SK-N-SH (cell line): ENCODE data around the gene RBBP8. TPM values are rescaled to one million over a fixed set of nuclear protein-coding genes. Genes with fewer than 3 reads are reported as not detected.

ENCODE experiments used
- CTCF ChIA-PET: fragments of 300-600, 350-600 bp; formaldehyde crosslinking; extraction: SDS; loops from one replicate; lab custom pipeline; 2021; lab: Yijun Ruan, JAX
- POLR2A ChIA-PET: fragments of 350-600 bp; sonication (Branson Sonifier 250); formaldehyde crosslinking; extraction: SDS; loops from one replicate; lab custom pipeline; 2020; ENCODE audit warnings: antibody characterized with exemption, inconsistent platforms; lab: Yijun Ruan, JAX
- DNase-seq: peaks from one replicate; pipeline ENCODE4 v3.0.0; 2012
- H2AFZ ChIP-seq: fragments of 200-600 bp; sonication (generic); 2 replicates; pipeline ENCODE4 v1.8.1; 2016; ENCODE audit warnings: antibody characterized with exemption, mild to moderate bottlenecking, low read depth
- H3F3A ChIP-seq: fragments of 200-600 bp; sonication (generic); replicated peaks from 2 replicates; pipeline ENCODE3; 2016; ENCODE audit warnings: antibody characterized with exemption, mild to moderate bottlenecking; ENCODE audit not compliant: insufficient read depth
- H3K27ac ChIP-seq, 2 experiments: fragments of 200-500 bp in 1 of 2; fragments of 200-600 bp in 1 of 2; sonication (Bioruptor generic) in 1 of 2; sonication (generic), shearing (Covaris generic) in 1 of 2; 2 replicates each; pipeline versions ENCODE4 v1.5.1 to v1.6.1; 2014 to 2016; ENCODE audit warnings: low read depth in 2 of 2, inconsistent platforms in 1 of 2, low read length in 1 of 2, mild to moderate bottlenecking in 1 of 2, mixed read lengths in 1 of 2
- H3K27me3 ChIP-seq: fragments of 200-600 bp; sonication (generic), shearing (Covaris generic); 2 replicates; pipeline ENCODE4 v1.6.1; 2016; ENCODE audit warnings: mixed run types; ENCODE audit not compliant: insufficient read depth
- H3K36me3 ChIP-seq, 2 experiments: fragments of 200-500 bp in 1 of 2; fragments of 200-600 bp in 1 of 2; sonication (Bioruptor generic) in 1 of 2; sonication (generic) in 1 of 2; replicated peaks in 1 of 2; 2 replicates each; pipeline versions ENCODE3 to v1.5.1; 2014 to 2016; ENCODE audit warnings: low read length in 1 of 2, mild to moderate bottlenecking in 1 of 2; ENCODE audit not compliant: insufficient read depth in 2 of 2, control insufficient read depth in 1 of 2
- H3K4me1 ChIP-seq, 2 experiments: fragments of 200-500 bp in 1 of 2; fragments of 200-600 bp in 1 of 2; sonication (Bioruptor generic) in 1 of 2; sonication (generic), shearing (Covaris generic) in 1 of 2; 2 replicates each; pipeline versions ENCODE4 v1.5.1 to v1.6.1; 2014 to 2016; ENCODE audit warnings: low read depth in 1 of 2, low read length in 1 of 2, mixed run types in 1 of 2; ENCODE audit not compliant: insufficient read depth in 2 of 2, control insufficient read depth in 1 of 2
- H3K4me2 ChIP-seq: fragments of 200-600 bp; sonication (generic), shearing (Covaris generic); 2 replicates; pipeline ENCODE4 v1.6.1; 2017; ENCODE audit warnings: mixed run types
- H3K4me3 ChIP-seq, 2 experiments: fragments of 200-500 bp in 1 of 2; fragments of 200-600 bp in 1 of 2; sonication (Bioruptor generic) in 1 of 2; sonication (generic), shearing (Covaris generic) in 1 of 2; 2 replicates each; pipeline versions ENCODE4 v1.5.1 to v1.8.1; 2014 to 2016; ENCODE audit warnings: low read depth in 2 of 2, inconsistent platforms in 1 of 2, low read length in 1 of 2, mild to moderate bottlenecking in 1 of 2, mixed read lengths in 1 of 2, moderate library complexity in 1 of 2
- H3K79me2 ChIP-seq: fragments of 200-600 bp; sonication (generic); 2 replicates; pipeline ENCODE4 v1.8.1; 2017; ENCODE audit warnings: mild to moderate bottlenecking; ENCODE audit not compliant: insufficient read depth
- H3K9ac ChIP-seq: fragments of 200-600 bp; sonication (generic); 2 replicates; pipeline ENCODE4 v1.6.1; 2017; ENCODE audit warnings: mixed run types
- H3K9me2 ChIP-seq: fragments of 200-600 bp; sonication (generic); 2 replicates; pipeline ENCODE4 v1.6.1; 2017; ENCODE audit warnings: mixed run types
- H3K9me3 ChIP-seq: fragments of 200-600 bp; sonication (generic); 2 replicates; pipeline ENCODE4 v1.6.1; 2017; ENCODE audit warnings: mixed run types, mild to moderate bottlenecking, moderate library complexity
- H4K20me1 ChIP-seq: fragments of 200-600 bp; sonication (generic); 2 replicates; pipeline ENCODE4 v1.6.1; 2017; ENCODE audit warnings: mild to moderate bottlenecking, mixed run types; ENCODE audit not compliant: insufficient read depth
- CHD2 ChIP-seq: fragments of 150-350 bp; IDR thresholded peaks from 2 replicates; pipeline ENCODE4 v1.6.1; 2018; ENCODE audit warnings: low read length; ENCODE audit not compliant: partially characterized antibody
- ELF1 ChIP-seq: IDR thresholded peaks from 2 replicates; pipeline ENCODE4 v1.4.0; 2012
- EP300 ChIP-seq, 2 experiments: IDR thresholded peaks; 2 replicates each; pipeline versions ENCODE4 v1.4.0 to v1.6.1; 2012; ENCODE audit warnings: borderline replicate concordance in 1 of 2, low read depth in 1 of 2, low read length in 1 of 2
- GATA2 ChIP-seq: sonication (generic); formaldehyde crosslinking; IDR thresholded peaks from 2 replicates; pipeline ENCODE4 v1.5.0; 2020; ENCODE audit warnings: mild to moderate bottlenecking, missing genetic modification reagents
- JUND ChIP-seq: IDR thresholded peaks from 2 replicates; pipeline ENCODE4 v1.4.0; 2012
- MAX ChIP-seq: IDR thresholded peaks from 2 replicates; pipeline ENCODE4 v1.4.0; 2012; ENCODE audit warnings: low read depth
- MEF2A ChIP-seq: IDR thresholded peaks from 2 replicates; pipeline ENCODE4 v1.4.0; 2012; ENCODE audit warnings: low read depth, borderline replicate concordance
- MXI1 ChIP-seq: IDR thresholded peaks from 2 replicates; pipeline ENCODE4 v1.6.1; 2012; ENCODE audit warnings: mild to moderate bottlenecking, low read depth, low read length, improper control_type of control experiment
- NRF1 ChIP-seq: IDR thresholded peaks from 2 replicates; pipeline ENCODE4 v1.6.1; 2012; ENCODE audit warnings: low read depth, mild to moderate bottlenecking, low read length
- PBX3 ChIP-seq: IDR thresholded peaks from 2 replicates; pipeline ENCODE4; 2012
- RAD21 ChIP-seq: IDR thresholded peaks from 2 replicates; pipeline ENCODE4 v1.6.1; 2012; ENCODE audit warnings: mild to moderate bottlenecking, low read length
- RFX5 ChIP-seq: IDR thresholded peaks from 2 replicates; pipeline ENCODE4 v1.6.1; 2012; ENCODE audit warnings: mild to moderate bottlenecking, improper control_type of control experiment, low read length
- RXRA ChIP-seq: IDR thresholded peaks from 2 replicates; pipeline ENCODE4 v1.4.0; 2012; ENCODE audit warnings: low read depth, mild to moderate bottlenecking, borderline replicate concordance
- TAF1 ChIP-seq: IDR thresholded peaks from 2 replicates; pipeline ENCODE4 v1.6.1; 2012; ENCODE audit warnings: low read depth, mild to moderate bottlenecking, low read length, moderate library complexity, borderline replicate concordance
- TCF12 ChIP-seq: IDR thresholded peaks from 2 replicates; pipeline ENCODE4 v1.4.0; 2012
- USF1 ChIP-seq: IDR thresholded peaks from 2 replicates; pipeline ENCODE4 v1.4.0; 2012; ENCODE audit warnings: low read depth, borderline replicate concordance
- ZBTB33 ChIP-seq: IDR thresholded peaks from 2 replicates; pipeline ENCODE4 v1.4.0; 2012; ENCODE audit warnings: low read depth, borderline replicate concordance
- WGBS: methylation state at CpG from one replicate; pipeline ENCODE4 v1.1.6; 2017; ENCODE audit warnings: low lambda C conversion rate; 5-methylcytosine and 5-hydroxymethylcytosine counted together
- polyA plus RNA-seq, 3 experiments: library from polyadenylated mRNA; depleted of rRNA; stranded (reverse); fragments of >200 nt; gene quantifications; 2 replicates each; pipeline ENCODE4 v1.2.3, GENCODE V29; 2012

The RBBP8 gene
- polyA plus RNA-seq, 1 of the 3 experiments (the other 2 are of a cell fraction) = 9.6 TPM

- H4K20me1 ChIP-seq = no peaks in the 10 kb centered on the region
- H3K4me3 ChIP-seq = no peak overlapping the region
- H2AFZ ChIP-seq = no peak overlapping the region
- CTCF ChIA-PET = interaction anchor here (0.9 kb wide), 1 partner anchor 10 kb away, joined by 3 read pairs; no protein-coding TSS in a partner anchor
- no peak overlapping the region for H3K27ac ChIP-seq
- no peak for DNase-seq
- H3K27me3 ChIP-seq = no peaks in the 10 kb centered on the region
- TF ChIP-seq ELF1 (no peak), RAD21 (no peak), RFX5 (no peak), GATA2 (CRISPR knock-in tag) (no peak), EP300 (IDR thresholded peaks at IDR 0.05; ENCODE audit: borderline replicate concordance in 1 of 2, low read depth in 1 of 2, low read length in 1 of 2) (no peak), MXI1 (no peak), USF1 (no peak), CHD2 (no peak)
- TF ChIP-seq, all 33 proteins: peak for 0
- H3K36me3 ChIP-seq = no peaks in the 10 kb centered on the region
- no peaks in the 10 kb centered on the region for H3K9me3 ChIP-seq
- no peak overlapping the region for H3K9ac ChIP-seq
- no peak overlapping the region for H3K4me2 ChIP-seq
- POLR2A ChIA-PET = no interaction called here
- no peaks in the 10 kb centered on the region for H3K79me2 ChIP-seq
- no peaks in the 10 kb centered on the region for H3F3A ChIP-seq
- H3K4me1 ChIP-seq = peaks cover 0 to 3% of the 10 kb centered on the region in 2 experiments; a peak in 1 of 4 replicates
- no peaks in the 10 kb centered on the region for H3K9me2 ChIP-seq
These were observed 109.0 kb downstream of the RBBP8 start for GRCh38 chr18:23042133-23042532.

- H3K79me2 ChIP-seq = no peaks in the 10 kb centered on the region
- 49% methylated on average over 6 of the region's 7 CpGs for WGBS
- no peak for DNase-seq
- no peak overlapping the region for H3K27ac ChIP-seq
- POLR2A ChIA-PET = no interaction called here
- H4K20me1 ChIP-seq = no peaks in the 10 kb centered on the region
- 0 out of 4 replicates have a peak, but pooled peaks cover 0 to under 1% of the 10 kb centered on the region in 2 experiments for H3K4me1 ChIP-seq
- no peak overlapping the region for H2AFZ ChIP-seq
- H3F3A ChIP-seq = no peaks in the 10 kb centered on the region
- H3K9me3 ChIP-seq = no peaks in the 10 kb centered on the region
- H3K9ac ChIP-seq = no peak overlapping the region
- H3K9me2 ChIP-seq = no peaks in the 10 kb centered on the region
- no peaks in the 10 kb centered on the region for H3K36me3 ChIP-seq
- no peak overlapping the region for H3K4me2 ChIP-seq
- TF ChIP-seq JUND (no peak), ZBTB33 (no peak), EP300 (IDR thresholded peaks at IDR 0.05; ENCODE audit: borderline replicate concordance in 1 of 2, low read depth in 1 of 2, low read length in 1 of 2) (no peak), RXRA (no peak), PBX3 (no peak), MAX (no peak), TCF12 (no peak), MEF2A (no peak), TAF1 (no peak), NRF1 (no peak)
- no peak overlapping the region for H3K4me3 ChIP-seq
- CTCF ChIA-PET = no interaction called here
- H3K27me3 ChIP-seq = no peaks in the 10 kb centered on the region
These were observed 110.8 kb downstream of the RBBP8 start for GRCh38 chr18:23043803-23044376.
